WTC11 (cell line): ENCODE results near the gene LEF1.

Experiments used
- CTCF ChIP-seq: fragments of 200-600 bp; IDR thresholded peaks from 2 replicates; pipeline ENCODE4 v1.8.0; 2022; ENCODE audit warnings: antibody characterized with exemption
- ETV6 ChIP-seq: sonication (generic); formaldehyde crosslinking; IDR thresholded peaks from 2 replicates; pipeline ENCODE4 v1.8.1; 2022; ENCODE audit warnings: mild to moderate bottlenecking, missing genetic modification reagents
- IRF2 ChIP-seq: sonication (generic); formaldehyde crosslinking; IDR thresholded peaks from 2 replicates; pipeline ENCODE4 v1.8.0; 2022; ENCODE audit warnings: low read depth, missing genetic modification reagents, borderline replicate concordance
- MXD4 ChIP-seq: fragments of 250-450 bp; sonication (Bioruptor Pico); IDR thresholded peaks from 2 replicates; pipeline ENCODE4 v1.8.0; 2021; ENCODE audit warnings: mild to moderate bottlenecking, moderate library complexity, borderline replicate concordance
- NR1H2 ChIP-seq: sonication (generic); formaldehyde crosslinking; IDR thresholded peaks from 2 replicates; pipeline ENCODE4 v1.9.0; 2021; ENCODE audit warnings: mild to moderate bottlenecking, moderate library complexity, missing genetic modification reagents
- ZNF423 ChIP-seq: fragments of 250-450 bp; sonication (Bioruptor Pico); IDR thresholded peaks from 2 replicates; pipeline ENCODE4 v2.1.2; 2022; ENCODE audit warnings: mild to moderate bottlenecking, moderate library complexity
- TF ChIP-seq, protein P1 (sequence below): sonication (generic); formaldehyde crosslinking; IDR thresholded peaks from 2 replicates; pipeline ENCODE4 v1.8.0; 2022; ENCODE audit warnings: mild to moderate bottlenecking, missing genetic modification reagents
- TF ChIP-seq, protein P2 (sequence below): sonication (generic); formaldehyde crosslinking; IDR thresholded peaks from 2 replicates; pipeline ENCODE4 v1.8.1; 2022; ENCODE audit warnings: missing genetic modification reagents, borderline replicate concordance

DNA sequence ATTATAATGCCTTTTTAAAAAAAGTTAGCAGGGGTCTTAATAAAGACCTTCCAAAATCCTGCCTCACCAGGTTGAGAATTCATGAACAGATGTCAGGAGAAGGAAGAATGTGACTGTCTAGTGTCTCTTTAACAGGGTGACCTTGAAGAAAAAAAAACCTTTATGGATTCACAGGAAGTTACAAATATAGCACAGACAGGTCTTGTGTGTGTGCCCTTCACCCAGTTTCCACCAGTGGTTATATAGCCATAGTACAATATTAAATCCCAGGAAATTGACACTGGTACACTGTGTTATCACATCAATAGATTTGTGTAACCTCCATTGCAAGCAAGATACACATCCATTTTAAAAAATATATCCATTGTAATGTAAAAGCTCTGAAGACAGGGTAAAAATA lies 135.4 kb downstream of the LEF1 start:
- no peak for TF ChIP-seq CTCF
- TF ChIP-seq, protein P1, sequence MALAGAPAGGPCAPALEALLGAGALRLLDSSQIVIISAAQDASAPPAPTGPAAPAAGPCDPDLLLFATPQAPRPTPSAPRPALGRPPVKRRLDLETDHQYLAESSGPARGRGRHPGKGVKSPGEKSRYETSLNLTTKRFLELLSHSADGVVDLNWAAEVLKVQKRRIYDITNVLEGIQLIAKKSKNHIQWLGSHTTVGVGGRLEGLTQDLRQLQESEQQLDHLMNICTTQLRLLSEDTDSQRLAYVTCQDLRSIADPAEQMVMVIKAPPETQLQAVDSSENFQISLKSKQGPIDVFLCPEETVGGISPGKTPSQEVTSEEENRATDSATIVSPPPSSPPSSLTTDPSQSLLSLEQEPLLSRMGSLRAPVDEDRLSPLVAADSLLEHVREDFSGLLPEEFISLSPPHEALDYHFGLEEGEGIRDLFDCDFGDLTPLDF (CRISPR knock-in tag): no peak
- no peak for TF ChIP-seq NR1H2
- TF ChIP-seq, protein P2, sequence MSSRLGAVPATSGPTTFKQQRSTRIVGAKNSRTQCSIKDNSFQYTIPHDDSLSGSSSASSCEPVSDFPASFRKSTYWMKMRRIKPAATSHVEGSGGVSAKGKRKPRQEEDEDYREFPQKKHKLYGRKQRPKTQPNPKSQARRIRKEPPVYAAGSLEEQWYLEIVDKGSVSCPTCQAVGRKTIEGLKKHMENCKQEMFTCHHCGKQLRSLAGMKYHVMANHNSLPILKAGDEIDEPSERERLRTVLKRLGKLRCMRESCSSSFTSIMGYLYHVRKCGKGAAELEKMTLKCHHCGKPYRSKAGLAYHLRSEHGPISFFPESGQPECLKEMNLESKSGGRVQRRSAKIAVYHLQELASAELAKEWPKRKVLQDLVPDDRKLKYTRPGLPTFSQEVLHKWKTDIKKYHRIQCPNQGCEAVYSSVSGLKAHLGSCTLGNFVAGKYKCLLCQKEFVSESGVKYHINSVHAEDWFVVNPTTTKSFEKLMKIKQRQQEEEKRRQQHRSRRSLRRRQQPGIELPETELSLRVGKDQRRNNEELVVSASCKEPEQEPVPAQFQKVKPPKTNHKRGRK: no peak
- TF ChIP-seq MXD4 (CRISPR knock-in tag): no peak
- no peak for TF ChIP-seq IRF2 (CRISPR knock-in tag)
- TF ChIP-seq ZNF423: no peak
- TF ChIP-seq ETV6 (CRISPR knock-in tag): no peak
